Endothelial cell of umbilical vein (primary cell): ENCODE measurements around the gene CGB2.
"Not testable (repeated sequence)": the region's sequence is repeated elsewhere in the genome, so short reads cannot be mapped to it uniquely, and the experiment has no call there.

ENCODE experiments used
- CTCF ChIP-seq, 2 donors: IDR thresholded peaks; 1 replicate in 1 of 2; 2 replicates in 1 of 2; pipeline ENCODE4 v1.5.1; 2011; ENCODE audit warnings: low read length in 2 of 2, mild to moderate bottlenecking in 2 of 2, moderate library complexity in 2 of 2, control low read depth in 1 of 2, inconsistent platforms in 1 of 2, low read depth in 1 of 2; ENCODE audit not compliant: insufficient read depth in 1 of 2; ENCODE audit errors: extremely low read depth in 1 of 2
- FOS ChIP-seq: IDR thresholded peaks from 2 replicates; pipeline ENCODE4 v1.6.1; 2011; ENCODE audit warnings: mild to moderate bottlenecking, low read length, moderate library complexity, borderline replicate concordance; ENCODE audit not compliant: insufficient read depth
- POLR2A ChIP-seq: IDR thresholded peaks from 2 replicates; pipeline ENCODE4 v1.6.1; 2012; ENCODE audit warnings: low read depth, mild to moderate bottlenecking, control low read depth, low read length
- POLR2AphosphoS5 ChIP-seq: IDR thresholded peaks from 2 replicates; pipeline ENCODE4 v1.6.1; 2012; ENCODE audit warnings: low read depth, mild to moderate bottlenecking, control low read depth, low read length, moderate library complexity; ENCODE audit not compliant: insufficient read depth

DNA sequence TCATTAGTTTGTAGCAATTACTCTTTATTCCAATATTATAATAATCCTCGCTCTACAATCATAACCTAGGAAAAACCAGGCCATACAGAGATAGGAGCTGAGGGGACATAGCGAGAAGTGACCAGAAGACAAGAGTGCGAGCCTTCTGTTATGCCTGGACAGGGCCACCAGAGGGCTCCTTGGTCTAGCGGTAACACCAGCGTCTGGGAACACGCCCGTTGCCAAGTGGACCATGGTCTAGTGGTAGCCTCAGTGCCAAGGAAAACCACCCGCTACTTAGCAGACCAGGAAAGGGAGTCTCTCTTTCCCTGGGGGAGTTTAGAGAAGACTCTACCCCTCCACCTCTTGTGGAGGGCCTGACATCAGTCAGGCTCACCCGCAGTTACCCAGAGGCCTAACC lies 43.2 kb downstream of the CGB2 start:
- peak; percentile 35 to 64 for TF ChIP-seq CTCF (IDR thresholded peaks at IDR 0.05; ENCODE audit: extremely low read depth in 1 of 2, insufficient read depth in 1 of 2, low read depth in 1 of 2, low read length in 2 of 2)
- TF ChIP-seq POLR2A, FOS, POLR2AphosphoS5: not testable (repeated sequence)
